ENCODE data around the gene S1PR2.

S1PR2 gene, protein sequence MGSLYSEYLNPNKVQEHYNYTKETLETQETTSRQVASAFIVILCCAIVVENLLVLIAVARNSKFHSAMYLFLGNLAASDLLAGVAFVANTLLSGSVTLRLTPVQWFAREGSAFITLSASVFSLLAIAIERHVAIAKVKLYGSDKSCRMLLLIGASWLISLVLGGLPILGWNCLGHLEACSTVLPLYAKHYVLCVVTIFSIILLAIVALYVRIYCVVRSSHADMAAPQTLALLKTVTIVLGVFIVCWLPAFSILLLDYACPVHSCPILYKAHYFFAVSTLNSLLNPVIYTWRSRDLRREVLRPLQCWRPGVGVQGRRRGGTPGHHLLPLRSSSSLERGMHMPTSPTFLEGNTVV

GRCh38 chr19:10230861-10231611, at the start of gene S1PR2:
Gene S1PR2 (minus strand): TSS chr19:10231331. CDS start chr19:10224905, 6,426 bp downstream.
- DNase-seq, result peak; percentile 72

DNA sequence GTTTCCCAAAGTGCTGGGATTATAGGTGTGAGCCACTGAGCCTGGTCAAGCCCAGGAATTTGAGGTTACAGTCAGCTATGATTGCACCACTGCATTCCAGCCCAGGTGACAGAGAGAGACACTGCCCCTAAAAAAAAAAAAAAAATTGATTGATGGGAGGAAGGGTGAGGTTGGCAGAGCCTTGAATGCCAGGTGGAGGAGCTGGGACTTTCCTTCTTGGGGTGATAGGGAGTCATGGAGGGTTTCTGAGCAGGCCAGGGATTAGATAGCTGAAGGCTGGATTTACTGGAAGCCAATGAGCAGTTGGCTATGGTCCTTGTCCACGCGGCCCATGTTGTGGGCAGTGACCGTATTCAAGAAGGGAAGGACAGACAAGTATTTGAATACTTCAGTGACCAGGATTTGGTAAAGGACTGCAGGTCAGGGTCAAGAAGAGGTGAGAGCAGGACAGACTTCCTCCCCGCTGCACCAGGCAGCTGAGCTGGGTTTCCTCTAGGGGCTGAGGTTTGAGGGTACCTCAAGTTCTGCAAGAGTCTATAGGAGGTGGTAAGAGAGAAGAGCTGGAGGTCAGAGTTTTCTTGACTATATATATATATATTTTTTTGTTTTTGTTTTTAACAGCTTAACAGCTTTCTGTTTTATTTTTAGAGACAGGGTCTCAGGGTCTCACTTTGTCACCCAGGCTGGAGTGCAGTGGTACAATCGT, 48.8 kb upstream of the S1PR2 start:
- no peak for DNase-seq

GRCh38 chr19:10278935-10279334, 47.8 kb upstream of the S1PR2 start:
- no peak for DNase-seq

- DNase-seq, result no peak
Observed at GRCh38 chr19:10277795-10278589, 46.9 kb upstream of the S1PR2 start.

DNA sequence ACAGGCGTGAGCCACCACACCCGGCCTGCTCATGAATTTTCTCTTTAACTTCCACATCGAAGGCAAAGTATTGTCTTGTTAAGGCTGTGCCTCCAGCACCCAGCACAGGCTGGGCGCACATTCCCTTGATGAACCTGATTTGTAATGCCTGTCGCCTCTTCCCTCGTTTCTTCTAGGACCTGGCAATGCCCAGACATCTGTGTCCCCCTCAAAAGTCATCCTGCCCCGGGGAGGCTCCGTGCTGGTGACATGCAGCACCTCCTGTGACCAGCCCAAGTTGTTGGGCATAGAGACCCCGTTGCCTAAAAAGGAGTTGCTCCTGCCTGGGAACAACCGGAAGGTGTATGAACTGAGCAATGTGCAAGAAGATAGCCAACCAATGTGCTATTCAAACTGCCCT, 43.5 kb upstream of the S1PR2 start:
- DNase-seq, result no peak

DNA sequence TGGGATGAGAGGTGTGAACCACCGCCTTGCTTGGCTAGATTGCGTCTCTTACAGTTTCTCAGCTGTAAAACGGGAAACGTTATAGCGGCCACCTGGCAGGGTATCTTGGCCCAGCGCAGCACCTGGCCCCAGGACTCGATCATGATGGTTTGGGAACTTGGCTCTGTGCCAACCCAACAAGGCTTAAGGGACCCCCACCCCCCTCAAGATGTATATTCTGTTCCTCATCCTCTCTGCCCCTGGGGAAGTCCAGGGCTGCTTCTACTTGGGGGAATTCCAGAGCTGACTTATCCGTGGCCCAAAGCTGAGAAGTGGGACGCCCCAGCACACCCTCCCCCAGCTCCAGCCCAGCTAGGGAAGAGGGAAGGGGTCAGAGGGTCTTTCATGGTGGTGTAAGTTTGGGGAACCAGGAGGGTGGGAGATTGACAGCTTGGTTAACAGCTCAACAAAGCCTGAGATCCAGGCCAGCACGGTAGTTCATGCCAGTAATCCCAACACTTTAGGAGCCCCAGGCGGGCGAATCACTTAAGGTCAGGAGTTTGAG, 40.5 kb upstream of the S1PR2 start:
- DNase-seq, result no peak

DNA sequence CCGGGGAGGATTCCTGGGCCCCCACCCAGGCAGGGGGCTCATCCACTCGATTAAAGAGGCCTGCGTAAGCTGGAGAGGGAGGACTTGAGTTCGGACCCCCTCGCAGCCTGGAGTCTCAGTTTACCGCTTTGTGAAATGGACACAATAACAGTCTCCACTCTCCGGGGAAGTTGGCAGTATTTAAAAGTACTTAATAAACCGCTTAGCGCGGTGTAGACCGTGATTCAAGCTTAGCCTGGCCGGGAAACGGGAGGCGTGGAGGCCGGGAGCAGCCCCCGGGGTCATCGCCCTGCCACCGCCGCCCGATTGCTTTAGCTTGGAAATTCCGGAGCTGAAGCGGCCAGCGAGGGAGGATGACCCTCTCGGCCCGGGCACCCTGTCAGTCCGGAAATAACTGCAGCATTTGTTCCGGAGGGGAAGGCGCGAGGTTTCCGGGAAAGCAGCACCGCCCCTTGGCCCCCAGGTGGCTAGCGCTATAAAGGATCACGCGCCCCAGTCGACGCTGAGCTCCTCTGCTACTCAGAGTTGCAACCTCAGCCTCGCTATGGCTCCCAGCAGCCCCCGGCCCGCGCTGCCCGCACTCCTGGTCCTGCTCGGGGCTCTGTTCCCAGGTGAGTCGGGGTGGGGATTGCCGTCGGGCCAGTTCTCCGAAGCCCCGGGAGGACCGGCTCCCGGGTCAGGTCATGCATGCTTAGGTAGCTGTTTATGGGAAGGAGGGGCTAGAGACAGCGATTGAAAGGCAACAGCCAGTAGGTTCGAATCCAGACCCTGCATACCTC, 39.7 kb upstream of the S1PR2 start, which contains the start of gene ICAM1:
Gene ICAM1 (plus strand): TSS at position 505 of the 779 bp plus-strand sequence. CDS start 40 bp downstream, at position 545.
- no peak for DNase-seq

DNA sequence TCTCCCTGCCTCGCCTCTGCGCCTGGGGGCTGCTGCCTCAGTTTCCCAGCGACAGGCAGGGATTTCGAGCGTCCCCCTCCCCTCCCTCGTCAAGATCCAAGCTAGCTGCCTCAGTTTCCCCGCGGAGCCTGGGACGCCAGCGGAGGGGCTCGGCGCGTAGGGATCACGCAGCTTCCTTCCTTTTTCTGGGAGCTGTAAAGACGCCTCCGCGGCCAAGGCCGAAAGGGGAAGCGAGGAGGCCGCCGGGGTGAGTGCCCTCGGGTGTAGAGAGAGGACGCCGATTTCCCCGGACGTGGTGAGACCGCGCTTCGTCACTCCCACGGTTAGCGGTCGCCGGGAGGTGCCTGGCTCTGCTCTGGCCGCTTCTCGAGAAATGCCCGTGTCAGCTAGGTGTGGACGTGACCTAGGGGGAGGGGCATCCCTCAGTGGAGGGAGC, 39.1 kb upstream of the S1PR2 start:
- DNase-seq, result no peak

GRCh38 chr19:10269333-10270179, 38.4 kb upstream of the S1PR2 start:
- peak; percentile 47 for DNase-seq

GRCh38 chr19:10268071-10268470, 36.9 kb upstream of the S1PR2 start:
- DNase-seq, result no peak

GRCh38 chr19:10266706-10267105, 35.6 kb upstream of the S1PR2 start:
- DNase-seq, result no peak

GRCh38 chr19:10262771-10263170, 31.6 kb upstream of the S1PR2 start:
- no peak for DNase-seq

DNA sequence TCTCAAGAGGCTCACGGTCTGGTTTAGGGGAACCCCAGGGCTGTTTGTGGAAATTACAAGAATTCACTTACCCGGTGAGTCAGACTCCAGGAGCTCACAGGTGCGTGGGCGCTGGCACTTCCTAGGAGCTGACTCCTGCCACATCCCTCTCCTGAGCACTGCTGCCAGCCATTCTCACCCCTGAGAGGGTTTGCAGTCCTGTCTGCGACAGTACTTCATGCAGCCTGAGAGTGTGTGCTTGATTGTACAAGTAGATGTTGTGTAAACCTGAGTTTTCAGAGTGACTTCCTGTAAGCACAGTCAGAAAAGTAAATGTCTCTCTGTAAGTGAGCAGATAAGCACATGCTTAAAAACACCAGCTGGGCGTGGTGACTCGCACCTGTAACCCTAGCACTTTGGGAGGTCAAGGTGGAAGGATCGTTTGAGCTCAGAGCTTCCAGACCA, 29.0 kb upstream of the S1PR2 start:
- no peak for DNase-seq

- DNase-seq, result peak; percentile 52
Observed at GRCh38 chr19:10259162-10259905, 28.2 kb upstream of the S1PR2 start.

DNA sequence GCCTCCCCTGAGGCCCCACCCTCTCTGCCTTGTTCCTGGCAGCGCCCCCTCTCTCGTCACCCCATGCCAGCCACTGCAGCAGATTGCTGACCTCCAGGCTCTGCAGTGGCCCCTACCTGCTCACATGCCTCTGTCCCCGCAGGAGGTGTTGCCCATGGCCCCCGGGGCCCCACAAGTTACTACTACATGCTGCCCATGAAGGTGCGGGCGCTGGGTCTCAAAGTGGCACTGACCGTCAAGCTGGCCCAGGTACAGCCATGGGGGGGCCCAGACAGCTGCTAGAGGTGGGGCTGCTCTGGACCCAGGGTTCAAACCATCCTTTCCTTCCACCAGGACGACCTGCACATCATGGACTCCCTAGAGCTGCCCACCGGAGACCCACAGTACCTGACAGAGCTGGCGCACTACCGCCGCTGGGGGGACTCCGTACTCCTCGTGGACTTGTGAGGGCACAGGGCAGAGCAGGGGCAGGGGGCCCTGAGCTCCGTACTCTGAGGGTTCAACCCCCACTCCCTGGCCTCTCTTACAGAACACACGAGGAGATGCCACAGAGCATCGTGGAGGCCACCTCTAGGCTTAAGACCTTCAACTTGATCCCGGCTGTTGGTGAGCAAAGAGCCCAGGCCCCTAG, 27.1 kb upstream of the S1PR2 start:
- no peak for DNase-seq

- DNase-seq, result no peak
Observed at GRCh38 chr19:10256970-10257615, 26.0 kb upstream of the S1PR2 start.

GRCh38 chr19:10256551-10256950, 25.4 kb upstream of the S1PR2 start:
- DNase-seq, result no peak

GRCh38 chr19:10255358-10255757, 24.2 kb upstream of the S1PR2 start:
- DNase-seq, result no peak

GRCh38 chr19:10254244-10254643, 23.1 kb upstream of the S1PR2 start:
- DNase-seq, result no peak
